SK-N-SH treated with all-trans-retinoic acid at 6 μM for 48 hours (cell line): ENCODE results near the gene CPT1A.

Source experiments
- BACH2 ChIP-seq: fragments of 250-450 bp; sonication (Bioruptor Pico); IDR thresholded peaks from 2 replicates; pipeline ENCODE4 v1.9.0; 2021; ENCODE audit warnings: mild to moderate bottlenecking, borderline replicate concordance
- CSRNP3 ChIP-seq: fragments of 250-450 bp; sonication (Bioruptor Pico); IDR thresholded peaks from 2 replicates; pipeline ENCODE4 v1.5.1; 2021; ENCODE audit warnings: mild to moderate bottlenecking, moderate library complexity
- GLIS3 ChIP-seq: fragments of 250-450 bp; sonication (Bioruptor Pico); IDR thresholded peaks from 2 replicates; pipeline ENCODE4 v1.5.0; 2020; ENCODE audit warnings: mild to moderate bottlenecking, moderate library complexity
- ISL1 ChIP-seq: fragments of 250-450 bp; sonication (Bioruptor Pico); IDR thresholded peaks from 2 replicates; pipeline ENCODE4 v2.1.2; 2022; ENCODE audit warnings: mild to moderate bottlenecking, moderate library complexity
- PATZ1 ChIP-seq: fragments of 250-450 bp; sonication (Bioruptor Pico); IDR thresholded peaks from 2 replicates; pipeline ENCODE4 v1.8.0; 2020; ENCODE audit warnings: mild to moderate bottlenecking, moderate library complexity, borderline replicate concordance
- SNAI2 ChIP-seq: fragments of 250-450 bp; sonication (Bioruptor Pico); IDR thresholded peaks from 2 replicates; pipeline ENCODE4 v1.5.0; 2020; ENCODE audit warnings: mild to moderate bottlenecking, moderate library complexity
- TCF4 ChIP-seq: fragments of 250-450 bp; sonication (Bioruptor Pico); IDR thresholded peaks from 2 replicates; pipeline ENCODE4 v1.8.0; 2021; ENCODE audit warnings: mild to moderate bottlenecking, moderate library complexity, borderline replicate concordance
- TOX ChIP-seq: fragments of 250-450 bp; sonication (Bioruptor Pico); IDR thresholded peaks from 2 replicates; pipeline ENCODE4 v1.8.0; 2021; ENCODE audit warnings: mild to moderate bottlenecking, moderate library complexity, borderline replicate concordance
- ZFP3 ChIP-seq: fragments of 250-450 bp; sonication (Bioruptor Pico); IDR thresholded peaks from 2 replicates; pipeline ENCODE4 v1.5.0; 2020; ENCODE audit warnings: mild to moderate bottlenecking, moderate library complexity
- ZNF70 ChIP-seq: fragments of 450-650 bp; formaldehyde crosslinking; IDR thresholded peaks from 2 replicates; pipeline ENCODE4 v1.5.0; 2020; ENCODE audit warnings: mild to moderate bottlenecking, moderate library complexity
- TF ChIP-seq, protein P1 (sequence below): fragments of 250-450 bp; sonication (Bioruptor Pico); IDR thresholded peaks from 2 replicates; pipeline ENCODE4 v1.5.1; 2020; ENCODE audit warnings: low read depth, mild to moderate bottlenecking, moderate library complexity

DNA sequence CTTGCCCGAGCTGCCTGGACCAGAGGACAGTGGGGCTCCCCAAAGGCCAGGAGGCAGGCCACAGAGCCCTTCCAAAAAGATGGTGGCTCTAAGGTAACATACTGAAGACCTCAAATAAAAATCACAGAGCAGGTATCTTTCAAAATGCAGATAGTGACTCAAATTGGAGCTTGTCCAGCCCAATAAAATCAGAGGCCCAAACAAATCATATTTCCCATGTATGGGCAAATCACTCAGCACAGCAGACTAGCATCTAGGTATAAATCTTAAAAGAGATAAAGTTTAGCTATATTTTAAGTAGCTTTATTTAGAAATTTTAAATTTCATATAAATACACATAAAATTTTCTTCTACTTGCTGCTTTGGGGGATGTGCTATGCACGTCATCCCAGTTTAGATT lies 93.7 kb downstream of the CPT1A start:
- TF ChIP-seq GLIS3 (no peak), ZNF70 (CRISPR knock-in tag) (no peak), PATZ1 (CRISPR knock-in tag) (no peak), SNAI2 (CRISPR knock-in tag) (no peak), ZFP3 (no peak), TOX (CRISPR knock-in tag) (no peak), CSRNP3 (CRISPR knock-in tag) (no peak), TCF4 (CRISPR knock-in tag) (no peak), ISL1 (no peak), BACH2 (CRISPR knock-in tag) (no peak)
- TF ChIP-seq, protein P1, sequence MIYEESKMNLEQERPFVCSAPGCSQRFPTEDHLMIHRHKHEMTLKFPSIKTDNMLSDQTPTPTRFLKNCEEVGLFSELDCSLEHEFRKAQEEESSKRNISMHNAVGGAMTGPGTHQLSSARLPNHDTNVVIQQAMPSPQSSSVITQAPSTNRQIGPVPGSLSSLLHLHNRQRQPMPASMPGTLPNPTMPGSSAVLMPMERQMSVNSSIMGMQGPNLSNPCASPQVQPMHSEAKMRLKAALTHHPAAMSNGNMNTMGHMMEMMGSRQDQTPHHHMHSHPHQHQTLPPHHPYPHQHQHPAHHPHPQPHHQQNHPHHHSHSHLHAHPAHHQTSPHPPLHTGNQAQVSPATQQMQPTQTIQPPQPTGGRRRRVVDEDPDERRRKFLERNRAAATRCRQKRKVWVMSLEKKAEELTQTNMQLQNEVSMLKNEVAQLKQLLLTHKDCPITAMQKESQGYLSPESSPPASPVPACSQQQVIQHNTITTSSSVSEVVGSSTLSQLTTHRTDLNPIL (CRISPR knock-in tag), result no peak
